T-helper 9 cell (primary cell): ENCODE measurements around the gene STAB2.
"Not testable (repeated sequence)": the region's sequence is repeated elsewhere in the genome, so short reads cannot be mapped to it uniquely, and the experiment has no call there.

Experiments used
- DNase-seq: peaks from one replicate; pipeline ENCODE4 v3.0.0-alpha.2; 2020

Gene STAB2

GRCh38 chr12:103653568-103654173 is 66.6 kb downstream of the STAB2 start:
- not testable (repeated sequence) for DNase-seq

GRCh38 chr12:103654816-103655215 is 67.7 kb downstream of the STAB2 start:
- no peak for DNase-seq

GRCh38 chr12:103656291-103656690 is 69.2 kb downstream of the STAB2 start:
- no peak for DNase-seq

- no peak for DNase-seq
These were observed 70.3 kb downstream of the STAB2 start for GRCh38 chr12:103657331-103657730.

GRCh38 chr12:103664626-103665025 is 77.6 kb downstream of the STAB2 start:
- no peak for DNase-seq

- DNase-seq, result no peak
These were observed 78.9 kb downstream of the STAB2 start for GRCh38 chr12:103665971-103666370.

- DNase-seq, result no peak
These were observed 80.1 kb downstream of the STAB2 start for GRCh38 chr12:103667125-103667524.

- no peak for DNase-seq
These were observed 81.4 kb downstream of the STAB2 start for GRCh38 chr12:103668520-103668919.

GRCh38 chr12:103671367-103671766 is 84.3 kb downstream of the STAB2 start:
- DNase-seq, result no peak

- no peak for DNase-seq
These were observed 85.5 kb downstream of the STAB2 start for GRCh38 chr12:103672401-103673119.

- DNase-seq, result no peak
These were observed 86.4 kb downstream of the STAB2 start for GRCh38 chr12:103673487-103673886.

GRCh38 chr12:103673891-103674375 is 86.9 kb downstream of the STAB2 start:
- no peak for DNase-seq

GRCh38 chr12:103676893-103677292 is 89.8 kb downstream of the STAB2 start:
- DNase-seq, result no peak

GRCh38 chr12:103677341-103677740 is 90.3 kb downstream of the STAB2 start:
- no peak for DNase-seq

GRCh38 chr12:103677905-103678304 is 90.8 kb downstream of the STAB2 start:
- DNase-seq, result no peak

GRCh38 chr12:103679421-103680170 is 92.5 kb downstream of the STAB2 start:
- no peak for DNase-seq

- DNase-seq, result no peak
These were observed 93.6 kb downstream of the STAB2 start for GRCh38 chr12:103680591-103681141.

GRCh38 chr12:103686026-103686425 is 99.0 kb downstream of the STAB2 start:
- DNase-seq, result no peak

GRCh38 chr12:103687253-103687652 is 100.2 kb downstream of the STAB2 start:
- no peak for DNase-seq

GRCh38 chr12:103688376-103689063 is 101.4 kb downstream of the STAB2 start:
- no peak for DNase-seq

- DNase-seq, result no peak
These were observed 103.4 kb downstream of the STAB2 start for GRCh38 chr12:103690426-103690825.

GRCh38 chr12:103691063-103691462 is 104.0 kb downstream of the STAB2 start:
- DNase-seq, result no peak

GRCh38 chr12:103696101-103696500 is 109.0 kb downstream of the STAB2 start:
- DNase-seq, result no peak
